ENCODE measurements around the gene BOD1L2.

DNA sequence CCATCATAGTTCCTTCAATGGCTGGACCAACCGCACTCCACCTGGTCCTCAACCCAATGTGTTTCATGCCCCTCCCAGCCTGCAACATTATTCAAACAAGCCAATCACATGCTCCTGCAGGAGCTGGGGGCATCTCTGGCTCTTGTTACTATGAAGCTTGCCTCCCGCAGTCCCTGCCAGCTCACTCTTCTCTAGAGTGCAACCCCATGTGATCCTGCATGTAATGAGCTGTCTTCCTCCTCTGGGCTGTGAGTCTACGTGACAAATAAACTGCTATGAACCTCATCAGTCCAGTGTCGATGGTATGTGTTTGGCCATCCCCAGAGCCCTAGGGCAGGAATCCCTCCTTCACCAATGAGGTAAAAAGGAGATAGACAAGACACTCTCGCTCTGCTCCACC, 15.8 kb upstream of the BOD1L2 start:
- TF ChIP-seq POLR2A (IDR thresholded peaks at IDR 0.05) = no peak
- TF ChIP-seq, protein P1, sequence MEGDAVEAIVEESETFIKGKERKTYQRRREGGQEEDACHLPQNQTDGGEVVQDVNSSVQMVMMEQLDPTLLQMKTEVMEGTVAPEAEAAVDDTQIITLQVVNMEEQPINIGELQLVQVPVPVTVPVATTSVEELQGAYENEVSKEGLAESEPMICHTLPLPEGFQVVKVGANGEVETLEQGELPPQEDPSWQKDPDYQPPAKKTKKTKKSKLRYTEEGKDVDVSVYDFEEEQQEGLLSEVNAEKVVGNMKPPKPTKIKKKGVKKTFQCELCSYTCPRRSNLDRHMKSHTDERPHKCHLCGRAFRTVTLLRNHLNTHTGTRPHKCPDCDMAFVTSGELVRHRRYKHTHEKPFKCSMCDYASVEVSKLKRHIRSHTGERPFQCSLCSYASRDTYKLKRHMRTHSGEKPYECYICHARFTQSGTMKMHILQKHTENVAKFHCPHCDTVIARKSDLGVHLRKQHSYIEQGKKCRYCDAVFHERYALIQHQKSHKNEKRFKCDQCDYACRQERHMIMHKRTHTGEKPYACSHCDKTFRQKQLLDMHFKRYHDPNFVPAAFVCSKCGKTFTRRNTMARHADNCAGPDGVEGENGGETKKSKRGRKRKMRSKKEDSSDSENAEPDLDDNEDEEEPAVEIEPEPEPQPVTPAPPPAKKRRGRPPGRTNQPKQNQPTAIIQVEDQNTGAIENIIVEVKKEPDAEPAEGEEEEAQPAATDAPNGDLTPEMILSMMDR (IDR thresholded peaks at IDR 0.05) = no peak

Data from ovary (tissue), 3 donors.